Activated naive CD8-positive, alpha-beta T cell treated with anti-CD3 and anti-CD28 coated beads, Interleukin-2, amount 10 ng/mL, durations not matched to agents 7 days and 5 days (primary cell): ENCODE measurements around the gene CUX1. TPM values are rescaled to one million over a fixed set of nuclear protein-coding genes. Genes with fewer than 3 reads are reported as not detected.
A peak's percentile ranks its signal among the peaks of the same experiment; 100 is the strongest.

Experiments used
- ATAC-seq: fragments of 150-1000 bp; cut with Tn5 transposase; one replicate; pipeline ENCODE4 v1.10.0; 2021; ENCODE audit warnings: low read depth, moderate library complexity
- POLR2A ChIA-PET: fragments of 350-600 bp; sonication (Branson Sonifier 250); formaldehyde crosslinking; loops from one replicate; lab custom pipeline; 2021; ENCODE audit warnings: antibody characterized with exemption; lab: Charles Lee
- DNase-seq: peaks from one replicate; pipeline ENCODE4 v3.0.0; 2021
- H3K27ac Mint-ChIP-seq: one replicate; pipeline ENCODE4 v1.8.0; 2022; ENCODE audit warnings: mild to moderate bottlenecking, mixed read lengths
- H3K27me3 Mint-ChIP-seq: one replicate; pipeline ENCODE4 v1.8.0; 2022; ENCODE audit warnings: mild to moderate bottlenecking, moderate library complexity, mixed read lengths
- H3K36me3 Mint-ChIP-seq: one replicate; pipeline ENCODE4 v1.8.0; 2021; ENCODE audit warnings: mild to moderate bottlenecking, mixed read lengths
- H3K4me1 Mint-ChIP-seq: one replicate; pipeline ENCODE4 v1.8.0; 2021; ENCODE audit warnings: mixed read lengths
- H3K4me3 Mint-ChIP-seq: one replicate; pipeline ENCODE4 v1.8.0; 2022; ENCODE audit warnings: mild to moderate bottlenecking, moderate library complexity, mixed read lengths
- H3K9me3 Mint-ChIP-seq: one replicate; pipeline ENCODE4 v1.8.0; 2021; ENCODE audit warnings: mixed read lengths
- total RNA-seq, 2 experiments: library from RNA; stranded (reverse); gene quantifications; one replicate each; pipeline ENCODE4 v1.2.3, GENCODE V29; 2021

Gene CUX1
- total RNA-seq, 2 experiments from 2014 or later = 35.7 to 37.6 TPM

- no peaks in the 10 kb centered on the region for H3K36me3 Mint-ChIP-seq
- peaks cover 1% of the 10 kb centered on the region for H3K4me1 Mint-ChIP-seq
- no peak for DNase-seq
- no peak overlapping the region for H3K4me3 Mint-ChIP-seq
- H3K9me3 Mint-ChIP-seq = no peaks in the 10 kb centered on the region
- H3K27ac Mint-ChIP-seq = no peak overlapping the region
- POLR2A ChIA-PET = no interaction called here
- ATAC-seq = no peak
- no peaks in the 10 kb centered on the region for H3K27me3 Mint-ChIP-seq
Measured at GRCh38 chr7:102268635-102269034, 451.2 kb downstream of the CUX1 start.

GRCh38 chr7:102270178-102270887 is 452.9 kb downstream of the CUX1 start:
- Mint-ChIP-seq H3K27ac (no peak overlapping the region), H3K27me3 (no peaks in the 10 kb centered on the region), H3K4me1 (peaks cover 1% of the 10 kb centered on the region), H3K36me3 (no peaks in the 10 kb centered on the region), H3K4me3 (no peak overlapping the region), H3K9me3 (no peaks in the 10 kb centered on the region)
- no peak for DNase-seq
- POLR2A ChIA-PET = no interaction called here
- no peak for ATAC-seq

DNA sequence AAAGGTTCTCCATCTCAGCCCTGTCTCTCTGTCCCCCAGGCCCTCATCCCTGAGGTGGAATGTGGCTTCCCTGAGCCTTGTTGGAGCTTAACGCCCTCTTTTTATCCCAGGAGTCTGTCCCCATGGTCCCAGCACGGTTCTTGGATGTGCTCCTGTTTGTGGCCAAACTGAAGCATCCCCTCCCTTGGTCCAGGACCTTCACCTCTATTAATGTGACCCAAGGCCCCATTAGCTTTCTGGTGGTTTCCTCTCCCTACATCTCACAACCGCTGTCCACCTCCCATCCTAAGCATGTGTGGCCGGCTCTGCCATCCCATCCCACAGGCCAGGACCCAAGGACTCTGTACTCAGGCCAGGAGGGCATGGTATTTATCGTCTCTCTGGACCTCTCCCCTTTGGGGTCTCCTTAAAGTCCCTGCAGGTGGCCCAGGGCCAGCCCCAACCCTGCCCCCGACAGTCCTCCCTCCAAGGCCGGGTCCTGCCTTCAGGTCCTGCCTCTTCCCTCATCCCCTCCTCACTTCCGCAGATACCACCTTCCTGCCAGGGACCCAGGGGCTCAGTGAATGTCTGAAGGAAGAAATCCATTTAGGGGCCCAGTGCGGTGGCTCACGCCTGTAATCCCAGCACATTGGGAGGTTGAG is 453.9 kb downstream of the CUX1 start:
- no peak overlapping the region for H3K27ac Mint-ChIP-seq
- no peaks in the 10 kb centered on the region for H3K9me3 Mint-ChIP-seq
- POLR2A ChIA-PET = interaction anchor here (0.6 kb wide), 1 partner anchor 945 kb away, joined by 5 read pairs; no protein-coding TSS in a partner anchor
- H3K27me3 Mint-ChIP-seq = no peaks in the 10 kb centered on the region
- H3K4me1 Mint-ChIP-seq = peaks cover 1% of the 10 kb centered on the region
- DNase-seq = no peak
- ATAC-seq = no peak
- H3K4me3 Mint-ChIP-seq = no peak overlapping the region
- no peaks in the 10 kb centered on the region for H3K36me3 Mint-ChIP-seq

GRCh38 chr7:102272075-102272916 is 454.9 kb downstream of the CUX1 start:
- no peaks in the 10 kb centered on the region for H3K9me3 Mint-ChIP-seq
- H3K27me3 Mint-ChIP-seq = no peaks in the 10 kb centered on the region
- no peak overlapping the region for H3K27ac Mint-ChIP-seq
- ATAC-seq (peak; percentile 79), DNase-seq (peak; percentile 84)
- no peaks in the 10 kb centered on the region for H3K36me3 Mint-ChIP-seq
- POLR2A ChIA-PET = no interaction called here
- H3K4me3 Mint-ChIP-seq = no peak overlapping the region
- H3K4me1 Mint-ChIP-seq = peaks cover 1% of the 10 kb centered on the region

DNA sequence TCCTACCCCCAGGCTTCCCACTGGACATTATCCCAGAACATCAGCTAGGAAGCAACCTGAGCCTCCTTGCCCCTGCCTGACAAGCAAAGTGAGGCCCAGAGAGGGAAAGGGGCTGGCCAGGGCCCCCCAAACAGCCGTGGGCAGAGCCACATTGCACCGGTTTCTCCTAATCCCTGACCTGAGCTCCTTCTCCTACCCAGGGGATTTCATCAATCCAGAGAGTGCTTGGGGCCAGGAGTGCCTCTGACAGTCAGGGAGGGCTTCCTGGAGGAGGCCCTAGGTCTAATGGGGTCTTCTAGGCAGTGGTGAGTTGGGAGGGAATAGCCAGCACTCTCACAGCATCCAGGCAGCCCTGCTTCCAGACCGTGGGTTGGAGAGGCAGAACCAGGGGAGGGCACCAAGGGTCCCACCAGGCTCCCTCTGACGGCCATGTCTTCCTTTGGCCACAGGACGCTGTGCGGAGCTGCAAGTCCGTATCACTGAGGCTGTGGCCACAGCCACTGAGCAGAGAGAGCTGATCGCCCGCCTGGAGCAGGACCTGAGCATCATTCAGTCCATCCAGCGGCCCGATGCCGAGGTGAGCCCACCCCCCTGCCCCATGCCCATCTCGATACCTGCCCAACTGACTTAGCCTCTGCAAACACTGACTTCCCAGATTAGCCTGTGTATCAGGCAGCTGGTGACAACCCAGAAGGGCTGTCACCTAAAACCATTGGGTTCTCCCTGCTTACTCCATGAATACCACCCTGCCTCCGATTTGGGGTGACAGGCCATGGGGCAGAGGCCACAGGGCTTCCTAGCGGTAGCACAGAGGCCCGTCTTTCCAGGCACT is 455.7 kb downstream of the CUX1 start:
- no peak for DNase-seq
- Mint-ChIP-seq H3K27me3 (no peaks in the 10 kb centered on the region), H3K9me3 (no peaks in the 10 kb centered on the region), H3K4me1 (peaks cover 1% of the 10 kb centered on the region), H3K36me3 (no peaks in the 10 kb centered on the region), H3K4me3 (no peak overlapping the region), H3K27ac (no peak overlapping the region)
- ATAC-seq = no peak
- POLR2A ChIA-PET = no interaction called here

GRCh38 chr7:102273749-102274712 is 456.6 kb downstream of the CUX1 start:
- POLR2A ChIA-PET = no interaction called here
- Mint-ChIP-seq H3K4me1 (peaks cover 1% of the 10 kb centered on the region), H3K27me3 (no peaks in the 10 kb centered on the region), H3K36me3 (no peaks in the 10 kb centered on the region), H3K27ac (no peak overlapping the region), H3K4me3 (no peak overlapping the region), H3K9me3 (no peaks in the 10 kb centered on the region)
- DNase-seq = no peak
- no peak for ATAC-seq

DNA sequence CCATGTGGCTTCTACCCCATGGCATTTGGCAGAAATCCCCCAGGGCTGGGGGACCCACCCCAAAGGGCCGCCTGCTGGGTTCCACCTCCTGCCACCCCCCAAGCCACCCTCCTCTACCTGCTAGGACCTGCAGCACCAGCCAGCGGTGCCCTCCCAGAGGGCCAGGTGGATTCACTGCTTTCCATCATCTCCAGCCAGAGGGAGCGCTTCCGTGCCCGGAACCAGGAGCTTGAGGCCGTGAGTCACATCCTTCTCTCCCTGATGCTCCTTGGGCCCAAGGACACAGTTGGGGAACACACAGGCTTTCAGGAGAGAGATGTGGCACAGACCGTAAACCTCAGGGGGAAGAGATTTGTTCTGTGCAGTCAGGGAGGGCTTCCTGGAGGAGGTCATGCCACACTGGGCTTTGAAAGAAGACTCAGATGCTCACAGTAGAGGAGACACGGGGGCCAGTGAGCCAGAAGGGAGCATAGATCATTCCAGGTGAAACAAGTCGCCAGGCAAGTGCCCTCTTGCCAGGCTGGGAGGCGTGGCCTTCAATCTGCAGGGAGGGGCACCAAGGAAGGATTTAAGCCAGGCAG is 457.8 kb downstream of the CUX1 start:
- H3K9me3 Mint-ChIP-seq = no peaks in the 10 kb centered on the region

DNA sequence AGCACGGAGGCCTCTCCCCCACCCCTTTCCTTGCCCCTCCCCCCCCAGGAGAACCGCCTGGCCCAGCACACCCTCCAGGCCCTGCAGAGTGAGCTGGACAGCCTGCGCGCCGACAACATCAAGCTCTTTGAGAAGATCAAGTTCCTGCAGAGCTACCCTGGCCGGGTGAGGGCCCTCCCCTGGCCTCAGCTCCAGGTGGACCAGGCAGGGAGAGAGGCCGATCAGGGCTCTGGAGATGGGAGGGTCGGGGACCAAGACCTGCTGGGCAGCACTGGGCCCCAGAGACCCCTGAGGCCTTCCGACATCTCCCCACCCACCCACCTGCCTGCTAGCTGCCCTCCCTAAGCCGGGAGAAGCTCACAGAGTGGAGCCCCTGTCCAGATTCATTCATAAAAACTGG is 460.5 kb downstream of the CUX1 start:
- Mint-ChIP-seq H3K4me3 (no peak overlapping the region), H3K4me1 (peaks cover 1% of the 10 kb centered on the region), H3K9me3 (no peaks in the 10 kb centered on the region), H3K27ac (no peak overlapping the region), H3K36me3 (no peaks in the 10 kb centered on the region), H3K27me3 (no peaks in the 10 kb centered on the region)
- DNase-seq (no peak), ATAC-seq (no peak)
- POLR2A ChIA-PET = interaction anchor here (0.6 kb wide), 1 partner anchor 112 kb away, joined by 3 read pairs; no protein-coding TSS in a partner anchor

More for the DNA sequence above, 457.8 kb downstream of the CUX1 start:
- DNase-seq (no peak), ATAC-seq (no peak)
- Mint-ChIP-seq H3K27ac (no peak overlapping the region), H3K27me3 (no peaks in the 10 kb centered on the region), H3K4me1 (peaks cover 1% of the 10 kb centered on the region), H3K4me3 (no peak overlapping the region), H3K36me3 (no peaks in the 10 kb centered on the region)
- POLR2A ChIA-PET = no interaction called here

DNA sequence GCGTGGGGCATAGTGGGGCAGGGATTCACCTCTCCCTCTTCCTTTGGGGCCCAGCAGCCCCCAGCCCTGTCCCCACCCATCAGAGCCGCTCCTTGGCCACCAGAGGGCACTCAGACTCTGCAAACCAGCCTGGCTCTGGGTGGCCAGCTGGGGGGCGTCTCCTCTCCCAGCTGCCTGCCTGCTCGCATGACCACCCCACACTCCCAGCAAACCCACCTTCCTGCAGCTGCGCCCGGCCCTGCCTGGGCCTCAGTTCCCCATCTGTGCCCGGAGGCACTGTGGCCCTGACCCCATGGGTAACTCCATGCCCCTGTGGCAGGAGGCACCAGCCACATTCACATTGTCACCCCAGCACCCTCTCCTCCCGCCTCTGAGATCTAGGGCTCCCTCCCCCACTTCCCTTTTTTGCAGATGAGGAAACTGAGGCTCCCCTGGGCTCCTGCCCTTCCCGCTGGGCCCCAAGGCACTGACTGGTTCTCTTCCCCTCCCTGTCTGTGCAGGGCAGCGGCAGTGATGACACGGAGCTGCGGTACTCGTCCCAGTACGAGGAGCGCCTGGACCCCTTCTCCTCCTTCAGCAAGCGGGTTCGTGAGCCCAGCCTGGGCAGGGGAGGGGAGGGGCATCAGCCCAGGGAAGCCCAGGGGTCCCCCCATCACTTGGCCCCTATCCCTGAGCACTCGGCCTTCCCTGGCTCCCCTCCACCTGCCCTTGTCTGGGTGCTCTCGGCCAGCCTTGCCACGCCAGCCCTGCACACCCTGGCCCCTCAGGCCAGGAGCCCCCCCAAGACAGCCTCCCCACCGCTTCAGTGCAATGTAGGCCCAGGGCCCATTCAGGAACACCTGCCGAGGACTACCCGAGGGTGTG is 462.3 kb downstream of the CUX1 start:
- Mint-ChIP-seq H3K27ac (peak overlapping the region; percentile 25), H3K27me3 (peaks cover 4% of the 10 kb centered on the region), H3K4me1 (peaks cover 6% of the 10 kb centered on the region), H3K36me3 (no peaks in the 10 kb centered on the region), H3K4me3 (no peak overlapping the region), H3K9me3 (no peaks in the 10 kb centered on the region)
- POLR2A ChIA-PET = no interaction called here
- DNase-seq = peak; percentile 65
- ATAC-seq = peak; percentile 79

GRCh38 chr7:102280521-102280920 is 463.1 kb downstream of the CUX1 start:
- POLR2A ChIA-PET = no interaction called here
- no peak overlapping the region for H3K27ac Mint-ChIP-seq

DNA sequence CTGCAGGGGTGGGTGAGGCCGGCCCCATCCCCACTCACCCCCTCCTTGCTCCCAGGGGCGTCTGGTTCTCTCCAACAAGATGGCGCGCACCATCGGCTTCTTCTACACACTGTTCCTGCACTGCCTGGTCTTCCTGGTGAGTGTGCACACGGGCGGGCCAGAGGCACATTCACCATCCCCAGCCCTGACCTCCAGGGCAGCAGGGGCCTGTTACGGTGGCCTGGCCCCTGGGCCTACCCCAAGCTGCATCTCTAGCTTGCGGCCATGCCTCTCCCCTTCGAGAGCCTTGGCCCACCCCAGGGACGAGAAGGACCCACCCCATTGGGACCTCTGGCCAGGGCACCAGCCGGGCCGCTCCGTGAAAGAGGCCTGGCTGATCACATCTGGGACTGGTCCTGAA is 464.4 kb downstream of the CUX1 start:
- POLR2A ChIA-PET = no interaction called here
- H3K9me3 Mint-ChIP-seq = no peaks in the 10 kb centered on the region
- H3K27me3 Mint-ChIP-seq = peaks cover 13% of the 10 kb centered on the region
- H3K4me1 Mint-ChIP-seq = peaks cover 8% of the 10 kb centered on the region
- H3K4me3 Mint-ChIP-seq = no peak overlapping the region
- no peak for DNase-seq
- H3K36me3 Mint-ChIP-seq = no peaks in the 10 kb centered on the region
- no peak for ATAC-seq
- H3K27ac Mint-ChIP-seq = no peak overlapping the region

More at GRCh38 chr7:102280521-102280920, 463.1 kb downstream of the CUX1 start:
- ATAC-seq (no peak), DNase-seq (no peak)
- H3K36me3 Mint-ChIP-seq = no peaks in the 10 kb centered on the region
- no peak overlapping the region for H3K4me3 Mint-ChIP-seq
- peaks cover 12% of the 10 kb centered on the region for H3K27me3 Mint-ChIP-seq
- H3K4me1 Mint-ChIP-seq = peaks cover 8% of the 10 kb centered on the region
- H3K9me3 Mint-ChIP-seq = no peaks in the 10 kb centered on the region
